ENCODE data around the gene SCMH1.
"Not testable (repeated sequence)": the region's sequence is repeated elsewhere in the genome, so short reads cannot be mapped to it uniquely, and the experiment has no call there.

The SCMH1 gene

DNA sequence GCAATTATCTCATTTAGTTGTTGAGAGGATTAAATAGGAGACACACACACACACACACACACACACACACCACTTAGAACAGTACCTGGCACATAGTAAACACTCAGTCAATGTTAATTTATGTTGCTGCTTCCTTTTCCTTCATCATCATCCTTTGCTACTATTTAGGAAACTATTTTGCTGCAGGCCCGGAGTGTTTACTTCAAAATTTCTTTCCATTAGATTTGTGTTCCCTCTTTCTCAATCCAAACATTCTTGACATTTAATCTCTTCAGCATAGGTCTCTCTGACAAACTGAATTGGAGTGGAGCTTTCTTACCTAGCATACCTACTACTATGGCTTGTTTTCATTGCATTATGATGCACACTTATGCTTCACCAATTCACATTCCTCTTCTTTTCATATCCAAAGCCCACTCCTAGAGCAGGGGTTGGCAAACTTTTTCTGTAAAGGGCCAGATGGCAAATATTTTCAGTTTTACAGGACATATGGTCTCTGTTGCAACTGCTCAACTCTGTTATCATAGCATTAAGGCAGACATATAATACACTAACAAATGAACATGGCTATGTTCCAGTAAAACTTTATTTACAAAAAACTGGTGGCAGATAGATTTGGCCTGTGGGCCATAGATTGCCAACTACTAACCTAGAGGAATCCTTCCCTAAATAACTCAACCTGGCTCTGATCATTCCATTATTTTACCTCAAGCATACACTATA is 49.5 kb downstream of the SCMH1 start:
- no peak overlapping the region for H3K27ac ChIP-seq (ENCODE audit: extremely low read depth, low read depth, low read length)
- H3K4me3 ChIP-seq (ENCODE audit: low read depth, low read length), result no peak overlapping the region
- CTCF ChIA-PET, result interaction anchor here (1.6 kb wide), 1 partner anchor 59 kb away, joined by 4 read pairs; no protein-coding TSS in a partner anchor
- no peaks in the 10 kb centered on the region for H3K9me3 ChIP-seq (ENCODE audit: control insufficient read depth, insufficient read depth, low read depth, low read length)
- POLR2A ChIA-PET, result no interaction called here
- H3K36me3 ChIP-seq (ENCODE audit: control insufficient read depth in 2 of 2, insufficient read depth in 1 of 2, low read length in 2 of 2), result no peaks in the 10 kb centered on the region
- H3K4me1 ChIP-seq (ENCODE audit: control insufficient read depth, insufficient read depth, low read length), result no peaks in the 10 kb centered on the region
- TF ChIP-seq ZNF747 (tag by site-specific recombination; IDR thresholded peaks at IDR 0.05) (no peak), ZNF76 (tag by site-specific recombination; IDR thresholded peaks at IDR 0.05; ENCODE audit: borderline replicate concordance, low read depth) (no peak), MZF1 (tag by site-specific recombination; IDR thresholded peaks at IDR 0.05; ENCODE audit: borderline replicate concordance) (no peak)

DNA sequence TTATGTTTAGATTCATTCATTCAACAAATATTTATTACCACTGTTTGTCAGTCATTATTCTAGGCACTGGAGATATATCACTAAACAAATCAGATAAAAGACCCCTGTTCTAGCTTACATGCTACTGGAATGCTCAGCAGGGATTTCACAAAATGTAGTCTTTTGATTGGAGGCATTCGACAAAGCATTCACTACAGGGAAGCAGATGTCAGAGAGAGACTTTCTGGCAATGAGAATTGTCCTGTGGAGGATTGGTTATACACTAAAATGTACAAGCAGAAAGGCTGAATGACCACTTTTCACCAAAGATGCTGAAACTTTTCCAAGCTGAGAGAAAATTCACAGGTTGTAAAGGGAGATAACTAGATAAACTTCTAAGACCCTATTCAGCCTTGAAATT is 57.7 kb downstream of the SCMH1 start:
- Histone ChIP-seq H3K4me3 (ENCODE audit: low read depth, low read length) (no peak overlapping the region), H3K4me1 (ENCODE audit: control insufficient read depth, insufficient read depth, low read length) (no peaks in the 10 kb centered on the region), H3K36me3 (ENCODE audit: control insufficient read depth in 2 of 2, insufficient read depth in 1 of 2, low read length in 2 of 2) (peaks cover 0 to 20% of the 10 kb centered on the region in 2 experiments), H3K27ac (ENCODE audit: extremely low read depth, low read depth, low read length) (no peak overlapping the region), H3K9me3 (ENCODE audit: control insufficient read depth, insufficient read depth, low read depth, low read length) (no peaks in the 10 kb centered on the region)
- ChIA-PET CTCF (no interaction called here), POLR2A (no interaction called here)
- no peak for TF ChIP-seq ZNF660 (tag by site-specific recombination; IDR thresholded peaks at IDR 0.05)
- no peak for TF ChIP-seq ZNF654 (tag by site-specific recombination; IDR thresholded peaks at IDR 0.05; ENCODE audit: low read depth)
- no peak for TF ChIP-seq ZNF223 (tag by site-specific recombination; IDR thresholded peaks at IDR 0.05)
- TF ChIP-seq ZNF544 (tag by site-specific recombination; IDR thresholded peaks at IDR 0.05), result no peak
- TF ChIP-seq, protein P1, sequence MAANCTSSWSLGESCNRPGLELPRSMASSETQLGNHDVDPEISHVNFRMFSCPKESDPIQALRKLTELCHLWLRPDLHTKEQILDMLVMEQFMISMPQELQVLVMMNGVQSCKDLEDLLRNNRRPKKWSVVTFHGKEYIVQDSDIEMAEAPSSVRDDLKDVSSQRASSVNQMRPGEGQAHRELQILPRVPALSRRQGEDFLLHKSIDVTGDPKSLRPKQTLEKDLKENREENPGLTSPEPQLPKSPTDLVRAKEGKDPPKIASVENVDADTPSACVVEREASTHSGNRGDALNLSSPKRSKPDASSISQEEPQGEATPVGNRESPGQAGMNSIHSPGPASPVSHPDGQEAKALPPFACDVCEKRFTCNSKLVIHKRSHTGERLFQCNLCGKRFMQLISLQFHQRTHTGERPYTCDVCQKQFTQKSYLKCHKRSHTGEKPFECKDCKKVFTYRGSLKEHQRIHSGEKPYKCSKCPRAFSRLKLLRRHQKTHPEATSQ (tag by site-specific recombination; IDR thresholded peaks at IDR 0.05), result no peak
- TF ChIP-seq, protein P2, sequence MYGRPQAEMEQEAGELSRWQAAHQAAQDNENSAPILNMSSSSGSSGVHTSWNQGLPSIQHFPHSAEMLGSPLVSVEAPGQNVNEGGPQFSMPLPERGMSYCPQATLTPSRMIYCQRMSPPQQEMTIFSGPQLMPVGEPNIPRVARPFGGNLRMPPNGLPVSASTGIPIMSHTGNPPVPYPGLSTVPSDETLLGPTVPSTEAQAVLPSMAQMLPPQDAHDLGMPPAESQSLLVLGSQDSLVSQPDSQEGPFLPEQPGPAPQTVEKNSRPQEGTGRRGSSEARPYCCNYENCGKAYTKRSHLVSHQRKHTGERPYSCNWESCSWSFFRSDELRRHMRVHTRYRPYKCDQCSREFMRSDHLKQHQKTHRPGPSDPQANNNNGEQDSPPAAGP (tag by site-specific recombination; IDR thresholded peaks at IDR 0.05), result no peak
- TF ChIP-seq ZNF23 (tag by site-specific recombination; IDR thresholded peaks at IDR 0.05; ENCODE audit: borderline replicate concordance), result no peak
- no peak for TF ChIP-seq IKZF3 (tag by site-specific recombination; IDR thresholded peaks at IDR 0.05)
- no peak for TF ChIP-seq ZNF174 (tag by site-specific recombination; IDR thresholded peaks at IDR 0.05)
- no peak for TF ChIP-seq ZNF221 (tag by site-specific recombination; IDR thresholded peaks at IDR 0.05; ENCODE audit: borderline replicate concordance)

DNA sequence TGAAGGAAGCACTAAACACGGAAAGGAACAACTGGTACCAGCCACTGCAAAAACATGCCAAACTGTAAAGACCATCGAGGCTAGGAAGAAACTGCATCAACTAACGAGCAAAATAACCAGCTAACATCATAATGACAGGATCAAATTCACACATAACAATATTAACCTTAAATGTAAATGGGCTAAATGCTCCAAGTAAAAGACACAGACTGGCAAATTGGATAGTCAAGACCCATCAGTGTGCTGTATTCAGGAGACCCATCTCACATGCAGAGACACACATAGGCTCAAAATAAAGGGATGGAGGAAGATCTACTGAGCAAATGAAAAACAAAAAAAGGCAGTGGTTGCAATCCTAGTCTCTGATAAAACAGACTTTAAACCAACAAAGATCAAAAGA is 63.9 kb downstream of the SCMH1 start:
- H3K9me3 ChIP-seq (ENCODE audit: control insufficient read depth, insufficient read depth, low read depth, low read length); H3K4me3 ChIP-seq (ENCODE audit: low read depth, low read length); H3K27ac ChIP-seq (ENCODE audit: extremely low read depth, low read depth, low read length); CTCF ChIA-PET; H3K4me1 ChIP-seq (ENCODE audit: control insufficient read depth, insufficient read depth, low read length); POLR2A ChIA-PET: not testable (repeated sequence)
- peaks cover 0 to 16% of the 10 kb centered on the region in 2 experiments; a peak in 2 of 3 replicates for H3K36me3 ChIP-seq (ENCODE audit: control insufficient read depth in 2 of 2, insufficient read depth in 1 of 2, low read length in 2 of 2)

DNA sequence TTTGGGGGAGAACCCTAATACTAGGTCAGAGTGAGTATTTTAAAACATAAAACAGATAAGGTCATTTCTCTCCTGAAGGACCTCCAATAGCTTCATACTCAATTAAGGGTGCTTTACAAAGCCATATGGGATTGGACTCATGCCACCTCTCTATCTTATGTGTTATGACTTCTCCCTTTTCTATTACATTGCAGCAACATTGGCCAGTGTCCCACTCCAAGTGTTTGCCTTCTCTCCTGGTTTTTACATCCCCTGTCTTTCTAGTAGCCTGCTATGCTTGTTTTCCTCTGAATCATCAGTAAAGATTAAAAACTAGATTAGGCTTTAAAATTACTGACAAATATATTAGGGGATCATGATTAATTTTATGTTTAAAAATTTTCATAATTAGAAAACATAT is 66.6 kb downstream of the SCMH1 start:
- CTCF ChIA-PET, result no interaction called here
- Histone ChIP-seq H3K36me3 (ENCODE audit: control insufficient read depth in 2 of 2, insufficient read depth in 1 of 2, low read length in 2 of 2) (peaks cover 0 to 12% of the 10 kb centered on the region in 2 experiments; a peak in 2 of 3 replicates), H3K4me3 (ENCODE audit: low read depth, low read length) (no peak overlapping the region), H3K4me1 (ENCODE audit: control insufficient read depth, insufficient read depth, low read length) (no peaks in the 10 kb centered on the region), H3K27ac (ENCODE audit: extremely low read depth, low read depth, low read length) (no peak overlapping the region), H3K9me3 (ENCODE audit: control insufficient read depth, insufficient read depth, low read depth, low read length) (peaks cover 2% of the 10 kb centered on the region; the same call in 1 of the 2 replicates)
- no peak for TF ChIP-seq ZNF266 (tag by site-specific recombination; IDR thresholded peaks at IDR 0.05; ENCODE audit: low read depth)
- TF ChIP-seq ZNF433 (tag by site-specific recombination; IDR thresholded peaks at IDR 0.05; ENCODE audit: low read depth), result no peak
- no peak for TF ChIP-seq ZNF2 (tag by site-specific recombination; IDR thresholded peaks at IDR 0.05)
- TF ChIP-seq, protein P3, sequence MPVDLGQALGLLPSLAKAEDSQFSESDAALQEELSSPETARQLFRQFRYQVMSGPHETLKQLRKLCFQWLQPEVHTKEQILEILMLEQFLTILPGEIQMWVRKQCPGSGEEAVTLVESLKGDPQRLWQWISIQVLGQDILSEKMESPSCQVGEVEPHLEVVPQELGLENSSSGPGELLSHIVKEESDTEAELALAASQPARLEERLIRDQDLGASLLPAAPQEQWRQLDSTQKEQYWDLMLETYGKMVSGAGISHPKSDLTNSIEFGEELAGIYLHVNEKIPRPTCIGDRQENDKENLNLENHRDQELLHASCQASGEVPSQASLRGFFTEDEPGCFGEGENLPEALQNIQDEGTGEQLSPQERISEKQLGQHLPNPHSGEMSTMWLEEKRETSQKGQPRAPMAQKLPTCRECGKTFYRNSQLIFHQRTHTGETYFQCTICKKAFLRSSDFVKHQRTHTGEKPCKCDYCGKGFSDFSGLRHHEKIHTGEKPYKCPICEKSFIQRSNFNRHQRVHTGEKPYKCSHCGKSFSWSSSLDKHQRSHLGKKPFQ (tag by site-specific recombination; IDR thresholded peaks at IDR 0.05), result no peak
- TF ChIP-seq, protein P4, sequence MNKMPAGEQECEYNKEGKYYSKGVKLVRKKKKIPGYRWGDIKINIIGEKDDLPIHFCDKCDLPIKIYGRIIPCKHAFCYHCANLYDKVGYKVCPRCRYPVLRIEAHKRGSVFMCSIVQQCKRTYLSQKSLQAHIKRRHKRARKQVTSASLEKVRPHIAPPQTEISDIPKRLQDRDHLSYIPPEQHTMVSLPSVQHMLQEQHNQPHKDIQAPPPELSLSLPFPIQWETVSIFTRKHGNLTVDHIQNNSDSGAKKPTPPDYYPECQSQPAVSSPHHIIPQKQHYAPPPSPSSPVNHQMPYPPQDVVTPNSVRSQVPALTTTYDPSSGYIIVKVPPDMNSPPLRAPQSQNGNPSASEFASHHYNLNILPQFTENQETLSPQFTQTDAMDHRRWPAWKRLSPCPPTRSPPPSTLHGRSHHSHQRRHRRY (tag by site-specific recombination; IDR thresholded peaks at IDR 0.05), result no peak
- no peak for TF ChIP-seq ZNF776 (tag by site-specific recombination; IDR thresholded peaks at IDR 0.05; ENCODE audit: borderline replicate concordance)
- POLR2A ChIA-PET, result no interaction called here
